H1 (cell line): ENCODE measurements around the gene ZSCAN1.

ENCODE experiments used
- SIN3A ChIP-seq, 2 experiments: IDR thresholded peaks in 1 of 2; conservative IDR thresholded peaks in 1 of 2; 2 replicates each; pipeline ENCODE4 v1.6.1; 2011 to 2012; ENCODE audit warnings: low read length in 2 of 2, improper control_type of control experiment in 1 of 2, low read depth in 1 of 2, mild to moderate bottlenecking in 1 of 2
- SP1 ChIP-seq: IDR thresholded peaks from 2 replicates; pipeline ENCODE4 v1.6.1; 2011; ENCODE audit warnings: low read depth, low read length
- TBP ChIP-seq: IDR thresholded peaks from 2 replicates; pipeline ENCODE4 v1.6.1; 2011; ENCODE audit warnings: low read depth, low read length, improper control_type of control experiment
- TF ChIP-seq, protein P1 (sequence below), 3 experiments: IDR thresholded peaks; 1 replicate in 2 of 3; 2 replicates in 1 of 3; pipeline versions ENCODE4 v1.5.1 to v1.6.1; 2011; ENCODE audit warnings: low read length in 3 of 3, mild to moderate bottlenecking in 3 of 3, inconsistent platforms in 2 of 3, low read depth in 1 of 3, moderate library complexity in 1 of 3; ENCODE audit not compliant: insufficient read depth in 1 of 3; ENCODE audit errors: control extremely low read depth in 1 of 3

DNA sequence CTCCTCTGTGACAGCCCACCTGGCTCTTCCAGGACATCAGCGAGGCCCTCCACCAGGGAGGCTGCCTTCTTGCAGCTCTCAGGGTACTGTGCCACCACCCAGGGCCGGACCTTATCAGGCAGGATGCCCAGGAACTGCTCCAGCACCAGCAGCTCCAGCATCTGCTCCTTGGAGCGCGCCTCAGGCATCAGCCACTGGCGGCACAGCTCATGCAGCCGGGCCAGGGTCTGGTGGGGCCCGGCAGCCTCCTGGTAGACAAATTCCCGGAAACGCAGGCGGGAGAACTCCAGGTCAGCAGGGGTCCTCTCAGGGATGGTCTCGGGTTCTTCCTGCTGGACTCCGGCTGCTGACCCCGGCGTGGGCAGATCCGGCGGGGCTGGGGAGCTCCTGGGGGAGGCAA, 56.0 kb downstream of the ZSCAN1 start:
- TF ChIP-seq, protein P1, sequence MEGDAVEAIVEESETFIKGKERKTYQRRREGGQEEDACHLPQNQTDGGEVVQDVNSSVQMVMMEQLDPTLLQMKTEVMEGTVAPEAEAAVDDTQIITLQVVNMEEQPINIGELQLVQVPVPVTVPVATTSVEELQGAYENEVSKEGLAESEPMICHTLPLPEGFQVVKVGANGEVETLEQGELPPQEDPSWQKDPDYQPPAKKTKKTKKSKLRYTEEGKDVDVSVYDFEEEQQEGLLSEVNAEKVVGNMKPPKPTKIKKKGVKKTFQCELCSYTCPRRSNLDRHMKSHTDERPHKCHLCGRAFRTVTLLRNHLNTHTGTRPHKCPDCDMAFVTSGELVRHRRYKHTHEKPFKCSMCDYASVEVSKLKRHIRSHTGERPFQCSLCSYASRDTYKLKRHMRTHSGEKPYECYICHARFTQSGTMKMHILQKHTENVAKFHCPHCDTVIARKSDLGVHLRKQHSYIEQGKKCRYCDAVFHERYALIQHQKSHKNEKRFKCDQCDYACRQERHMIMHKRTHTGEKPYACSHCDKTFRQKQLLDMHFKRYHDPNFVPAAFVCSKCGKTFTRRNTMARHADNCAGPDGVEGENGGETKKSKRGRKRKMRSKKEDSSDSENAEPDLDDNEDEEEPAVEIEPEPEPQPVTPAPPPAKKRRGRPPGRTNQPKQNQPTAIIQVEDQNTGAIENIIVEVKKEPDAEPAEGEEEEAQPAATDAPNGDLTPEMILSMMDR (IDR thresholded peaks at IDR 0.05; ENCODE audit: control extremely low read depth in 1 of 3, insufficient read depth in 1 of 3, low read depth in 1 of 3, low read length in 3 of 3), result no peak
- TF ChIP-seq TBP (no peak), SIN3A (conservative IDR thresholded peaks at IDR 0.05 in 1 of 2, IDR thresholded peaks at IDR 0.05 in 1 of 2; ENCODE audit: low read depth in 1 of 2, low read length in 2 of 2) (no peak), SP1 (no peak)
